PC-9 (cell line): Measurements from ENCODE around the gene SECTM1.

Source experiments
- CTCF ChIP-seq: fragments of 200-600 bp; sonication (generic); conservative IDR thresholded peaks from 2 replicates; pipeline ENCODE4 v1.6.1; 2017; ENCODE audit warnings: mixed run types, antibody characterized with exemption, mild to moderate bottlenecking, moderate library complexity
- EZH2 ChIP-seq: fragments of 200-600 bp; sonication (generic); IDR thresholded peaks from 2 replicates; pipeline ENCODE4 v1.8.0; 2017; ENCODE audit warnings: antibody characterized with exemption, low read depth

DNA sequence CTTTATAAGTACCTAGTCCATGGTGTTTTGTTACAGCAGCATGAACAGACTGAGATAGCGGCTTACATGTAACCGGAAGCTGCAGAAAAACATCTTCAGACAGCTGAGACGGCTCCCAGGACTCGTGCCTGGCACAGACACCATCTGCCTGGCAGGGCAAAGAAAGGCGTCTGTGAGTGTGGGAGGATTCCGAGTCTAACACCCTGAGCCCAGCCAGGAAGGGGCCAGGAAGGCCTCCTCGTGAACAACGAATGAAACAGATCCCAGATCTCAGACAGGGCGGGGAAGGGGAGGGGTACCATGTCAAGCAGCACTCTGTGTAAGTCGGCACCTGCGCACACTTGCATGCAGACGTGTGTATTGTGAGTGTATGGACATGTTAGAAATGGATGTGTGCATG is 55.7 kb downstream of the SECTM1 start:
- TF ChIP-seq CTCF (no peak), EZH2 (no peak)
